GM06990 (cell line): ENCODE measurements around the gene CRY2.

Experiments used
- DNase-seq: peaks from one replicate; pipeline ENCODE4 v3.0.0-alpha.2; 2011; ENCODE audit not compliant: insufficient read length; ENCODE audit errors: extremely low read depth
- H3K27me3 ChIP-seq: replicated peaks from 2 replicates; pipeline ENCODE4 v1.6.0; 2011; ENCODE audit warnings: low read length; ENCODE audit not compliant: control insufficient read depth, insufficient read depth
- H3K36me3 ChIP-seq: 2 replicates; pipeline ENCODE4 v1.5.1; 2011; ENCODE audit warnings: low read length; ENCODE audit not compliant: control insufficient read depth, insufficient read depth
- H3K4me3 ChIP-seq: replicated peaks from 2 replicates; pipeline ENCODE4 v1.5.1; 2011; ENCODE audit warnings: low read depth, mild to moderate bottlenecking, control low read depth, low read length
- TF ChIP-seq, protein P1 (sequence below): IDR thresholded peaks from 2 replicates; pipeline ENCODE4 v1.5.1; 2011; ENCODE audit warnings: low read length, control low read depth, mild to moderate bottlenecking, inconsistent platforms; ENCODE audit not compliant: insufficient read depth, poor library complexity, severe bottlenecking

CRY2 gene

DNA sequence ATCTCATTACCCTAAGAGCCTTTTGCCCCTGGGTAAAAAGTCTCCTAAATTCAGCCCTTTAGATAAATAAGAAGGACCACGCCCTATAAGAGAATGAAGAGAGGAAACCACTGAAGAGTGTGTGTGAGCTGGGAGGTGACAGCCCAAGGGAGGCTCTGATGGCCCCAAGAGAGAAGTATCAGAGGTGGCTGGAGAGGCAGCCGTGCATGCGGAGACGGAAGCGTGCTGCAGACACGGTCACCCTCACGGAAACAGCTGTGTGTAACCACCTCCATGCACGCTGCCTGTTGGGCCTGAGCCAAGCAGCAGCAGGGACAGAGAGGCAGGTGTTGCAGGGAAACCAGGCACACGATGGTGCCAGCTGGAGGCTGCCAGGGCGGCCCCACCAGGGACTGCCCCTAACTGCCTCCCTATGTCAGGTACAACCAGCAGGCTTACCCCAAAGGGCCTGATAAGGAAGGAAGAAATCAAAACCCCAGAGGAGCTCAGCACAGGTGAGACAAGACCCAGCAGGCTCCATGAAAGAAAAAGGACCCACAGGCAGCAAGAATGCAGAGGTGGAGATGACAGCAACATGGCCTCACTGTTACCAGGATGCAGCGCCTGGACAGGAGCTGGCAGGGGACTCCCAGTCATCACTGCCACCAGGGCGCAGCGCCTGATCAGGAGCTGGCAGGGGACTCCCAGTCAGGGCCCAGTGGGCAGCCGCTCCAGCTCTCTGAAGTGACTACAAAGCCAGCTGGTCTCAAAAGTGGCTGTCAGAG lies 82.9 kb downstream of the CRY2 start:
- TF ChIP-seq, protein P1, sequence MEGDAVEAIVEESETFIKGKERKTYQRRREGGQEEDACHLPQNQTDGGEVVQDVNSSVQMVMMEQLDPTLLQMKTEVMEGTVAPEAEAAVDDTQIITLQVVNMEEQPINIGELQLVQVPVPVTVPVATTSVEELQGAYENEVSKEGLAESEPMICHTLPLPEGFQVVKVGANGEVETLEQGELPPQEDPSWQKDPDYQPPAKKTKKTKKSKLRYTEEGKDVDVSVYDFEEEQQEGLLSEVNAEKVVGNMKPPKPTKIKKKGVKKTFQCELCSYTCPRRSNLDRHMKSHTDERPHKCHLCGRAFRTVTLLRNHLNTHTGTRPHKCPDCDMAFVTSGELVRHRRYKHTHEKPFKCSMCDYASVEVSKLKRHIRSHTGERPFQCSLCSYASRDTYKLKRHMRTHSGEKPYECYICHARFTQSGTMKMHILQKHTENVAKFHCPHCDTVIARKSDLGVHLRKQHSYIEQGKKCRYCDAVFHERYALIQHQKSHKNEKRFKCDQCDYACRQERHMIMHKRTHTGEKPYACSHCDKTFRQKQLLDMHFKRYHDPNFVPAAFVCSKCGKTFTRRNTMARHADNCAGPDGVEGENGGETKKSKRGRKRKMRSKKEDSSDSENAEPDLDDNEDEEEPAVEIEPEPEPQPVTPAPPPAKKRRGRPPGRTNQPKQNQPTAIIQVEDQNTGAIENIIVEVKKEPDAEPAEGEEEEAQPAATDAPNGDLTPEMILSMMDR: no peak
- no peaks in the 10 kb centered on the region; the same call in 1 of the 2 replicates for H3K27me3 ChIP-seq
- peaks cover 8% of the 10 kb centered on the region for H3K36me3 ChIP-seq
- peak; percentile 86 for DNase-seq
- no peak overlapping the region for H3K4me3 ChIP-seq

GRCh38 chr11:45930951-45931570 lies 83.8 kb downstream of the CRY2 start:
- Histone ChIP-seq H3K4me3 (no peak overlapping the region), H3K36me3 (peaks cover 8% of the 10 kb centered on the region), H3K27me3 (no peaks in the 10 kb centered on the region; the same call in 1 of the 2 replicates)
- DNase-seq: no peak
- TF ChIP-seq, protein P1: no peak

- TF ChIP-seq, protein P1: no peak
- no peak for DNase-seq
- Histone ChIP-seq H3K36me3 (peaks cover 8% of the 10 kb centered on the region), H3K27me3 (no peaks in the 10 kb centered on the region; the same call in 1 of the 2 replicates), H3K4me3 (no peak overlapping the region)
Measured at GRCh38 chr11:45931739-45932138, 84.5 kb downstream of the CRY2 start.

- Histone ChIP-seq H3K36me3 (peaks cover 8% of the 10 kb centered on the region), H3K4me3 (no peak overlapping the region), H3K27me3 (no peaks in the 10 kb centered on the region)
- TF ChIP-seq, protein P1: no peak
- no peak for DNase-seq
Measured at GRCh38 chr11:45932217-45932616, 84.9 kb downstream of the CRY2 start.
